Gastrocnemius medialis (tissue), 4 donors: ENCODE results near the gene PICK1. TPM values are rescaled to one million over a fixed set of nuclear protein-coding genes. Genes with fewer than 3 reads are reported as not detected.

Experiments
- ATAC-seq, 2 donors: fragments of 150-250 bp; one replicate each; pipeline ENCODE4 v1.9.1; 2016
- DNase-seq, 2 donors: peaks; one replicate each; pipeline ENCODE4 v3.0.0-alpha.2; 2019
- H3K27ac ChIP-seq, 4 donors: fragments of 200-600 bp; sonication (generic); 1 replicate in 1 of 4; 2 replicates in 3 of 4; pipeline ENCODE4 v1.5.1; 2016 to 2018; ENCODE audit warnings: mild to moderate bottlenecking in 2 of 4, moderate library complexity in 1 of 4
- H3K27me3 ChIP-seq, 3 donors: fragments of 200-600 bp; sonication (generic) in 2 of 3; 1 replicate in 1 of 3; 2 replicates in 2 of 3; pipeline versions ENCODE4 v1.5.1 to v1.6.0; 2016 to 2019; ENCODE audit warnings: mild to moderate bottlenecking in 1 of 3, moderate library complexity in 1 of 3
- H3K36me3 ChIP-seq, 2 donors: fragments of 200-600 bp; sonication (generic) in 1 of 2; one replicate each; pipeline ENCODE4 v1.5.1; 2017 to 2018
- H3K4me1 ChIP-seq, 2 donors: fragments of 200-600 bp; sonication (generic) in 1 of 2; one replicate each; pipeline ENCODE4 v1.5.1; 2016 to 2017; ENCODE audit warnings: mild to moderate bottlenecking in 2 of 2
- H3K4me3 ChIP-seq, 4 donors: fragments of 200-600 bp; sonication (generic) in 3 of 4; 1 replicate in 1 of 4; 2 replicates in 3 of 4; pipeline ENCODE4 v1.5.1; 2016 to 2019; ENCODE audit warnings: mild to moderate bottlenecking in 2 of 4
- H3K9me3 ChIP-seq, 3 donors: fragments of 200-600 bp; sonication (generic) in 2 of 3; 1 replicate in 1 of 3; 2 replicates in 2 of 3; pipeline ENCODE4 v1.5.1; 2016 to 2019
- CTCF ChIP-seq, 5 experiments: fragments of 450-650 bp in 3 of 5; fragments of 200-600 bp in 2 of 5; sonication (generic) in 2 of 5; IDR thresholded peaks in 4 of 5; conservative IDR thresholded peaks in 1 of 5; 1 replicate in 4 of 5; 2 replicates in 1 of 5; pipeline ENCODE4 v1.5.1; 2016 to 2019; ENCODE audit warnings: antibody characterized with exemption in 5 of 5, mild to moderate bottlenecking in 3 of 5, moderate library complexity in 3 of 5
- POLR2A ChIP-seq, 2 donors: fragments of 450-650 bp; IDR thresholded peaks; one replicate each; pipeline ENCODE4 v1.6.1; 2017; ENCODE audit warnings: antibody characterized with exemption in 2 of 2, mild to moderate bottlenecking in 2 of 2, moderate library complexity in 2 of 2
- in situ Hi-C, 4 donors: fragments of 200-750 bp; cut with MboI; loops; one replicate each; pipeline versions ENCODE4 v1.15.0 to v1.8.0; 2017; ENCODE audit warnings: low sequenced_read_pairs in 4 of 4
- intact Hi-C: fragments of 100-400 bp; cut with DNase I; formaldehyde crosslinking; loops from one replicate; pipeline ENCODE4 v1.15.1; 2023; ENCODE audit warnings: low total_unique reads
- total RNA-seq, 4 donors: library from RNA; depleted of rRNA; stranded (reverse); fragments of >200 nt; gene quantifications; one replicate each; pipeline versions ENCODE4 v1.1.0 to v1.2.3, GENCODE V29; 2016

PICK1 gene
- total RNA-seq, 4 donors from 2014 or later = 36.4 to 63.8 (median 50.1) TPM

- no peak for TF ChIP-seq POLR2A (IDR thresholded peaks at IDR 0.05)
- TF ChIP-seq CTCF (IDR thresholded peaks at IDR 0.05 in 4 of 5, conservative IDR thresholded peaks at IDR 0.05 in 1 of 5) = no peak
- H3K4me3 ChIP-seq = no peak overlapping the region
- no peaks in the 10 kb centered on the region for H3K36me3 ChIP-seq
- ATAC-seq (no peak), DNase-seq (no peak)
- peaks cover 11 to 15% of the 10 kb centered on the region in 2 donors for H3K4me1 ChIP-seq
- H3K9me3 ChIP-seq = no peaks in the 10 kb centered on the region
- intact Hi-C loops = no loop called here
- in situ Hi-C loops = no loop called here
- H3K27ac ChIP-seq = no peak overlapping the region
- H3K27me3 ChIP-seq = peaks cover 15 to 20% (median 17%) of the 10 kb centered on the region in 3 donors
These were observed 25.9 kb downstream of the PICK1 start for GRCh38 chr22:38082986-38083710.

- Histone ChIP-seq H3K4me1 (peaks cover 11 to 15% of the 10 kb centered on the region in 2 donors), H3K27ac (no peak within 1 kb of the TSS), H3K27me3 (peaks cover 22 to 27% (median 23%) of the 10 kb centered on the region in 3 donors), H3K4me3 (no peak within 1 kb of the TSS), H3K36me3 (no peaks in the 10 kb centered on the region), H3K9me3 (no peaks in the 10 kb centered on the region)
- DNase-seq (no peak), ATAC-seq (no peak)
- intact Hi-C loops = no loop called here
- no peak for TF ChIP-seq POLR2A (IDR thresholded peaks at IDR 0.05)
- in situ Hi-C loops = no loop called here
These were observed 26.9 kb downstream of the PICK1 start, which contains the start of gene SLC16A8 for GRCh38 chr22:38083931-38084631. Gene SLC16A8, minus strand, starts transcription at chr22:38084184. Its CDS starts 1,311 bp downstream, at chr22:38082873.

- no peaks in the 10 kb centered on the region for H3K9me3 ChIP-seq
- DNase-seq (no peak), ATAC-seq (no peak)
- H3K4me1 ChIP-seq = peaks cover 11 to 15% of the 10 kb centered on the region in 2 donors
- H3K36me3 ChIP-seq = no peaks in the 10 kb centered on the region
- peaks cover 22 to 29% (median 23%) of the 10 kb centered on the region in 3 donors for H3K27me3 ChIP-seq
- TF ChIP-seq POLR2A (IDR thresholded peaks at IDR 0.05) (no peak), CTCF (IDR thresholded peaks at IDR 0.05 in 4 of 5, conservative IDR thresholded peaks at IDR 0.05 in 1 of 5) (no peak)
- no peak overlapping the region for H3K27ac ChIP-seq
- H3K4me3 ChIP-seq = no peak overlapping the region
- in situ Hi-C loops = no loop called here
- intact Hi-C loops = no loop called here
These were observed 27.9 kb downstream of the PICK1 start for GRCh38 chr22:38085056-38085455.

- DNase-seq = no peak
- Histone ChIP-seq H3K27me3 (peaks cover 22 to 29% (median 23%) of the 10 kb centered on the region in 3 donors), H3K9me3 (no peaks in the 10 kb centered on the region), H3K36me3 (no peaks in the 10 kb centered on the region), H3K4me1 (peaks cover 11 to 15% of the 10 kb centered on the region in 2 donors), H3K4me3 (no peak overlapping the region), H3K27ac (no peak overlapping the region)
- no peak for ATAC-seq
- intact Hi-C loops (no loop called here), in situ Hi-C loops (no loop called here)
- TF ChIP-seq POLR2A (IDR thresholded peaks at IDR 0.05) (no peak), CTCF (IDR thresholded peaks at IDR 0.05 in 4 of 5, conservative IDR thresholded peaks at IDR 0.05 in 1 of 5) (no peak)
These were observed 28.3 kb downstream of the PICK1 start for GRCh38 chr22:38085501-38085900.
